Endometrial microvascular endothelial cells (primary cell): ENCODE results near the gene PGF. TPM values are rescaled to one million over a fixed set of nuclear protein-coding genes. Genes with fewer than 3 reads are reported as not detected.
"Not testable (repeated sequence)": the region's sequence is repeated elsewhere in the genome, so short reads cannot be mapped to it uniquely, and the experiment has no call there.

Experiments
- in situ Hi-C: cut with HindIII; loops from 2 replicates; pipeline ENCODE4 v1.10.0; 2017; ENCODE audit warnings: low sequenced_read_pairs, low pct_unique_long_range_greater_than_20kb; ENCODE audit errors: inconsistent ontology term
- total RNA-seq: library from RNA; depleted of rRNA; stranded (reverse); fragments of >200 nt; gene quantifications from one replicate; pipeline ENCODE4 v1.2.3, GENCODE V29; 2015; ENCODE audit errors: inconsistent ontology term

The PGF gene
- total RNA-seq, 1 donor from 2014 or later, result 80.7 TPM

DNA sequence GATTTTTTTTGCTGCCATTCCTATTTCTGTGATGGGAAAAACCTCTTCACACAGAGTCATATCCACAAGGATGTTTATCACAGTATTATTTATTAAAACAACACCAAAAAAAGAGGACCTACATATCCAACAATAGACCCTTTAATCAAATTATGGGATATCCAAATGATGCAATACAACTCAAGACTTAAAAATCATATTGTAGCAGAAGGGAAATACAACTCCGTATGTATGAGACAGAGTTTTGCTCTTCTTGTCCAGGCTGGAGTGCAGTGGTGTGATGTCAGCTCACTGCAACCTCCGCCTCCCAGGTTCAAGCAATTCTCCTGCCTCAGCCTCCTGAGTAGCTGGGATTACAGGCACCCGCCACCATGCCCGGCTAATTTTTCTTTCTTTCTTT is 22.5 kb downstream of the PGF start:
- in situ Hi-C loops, result not testable (repeated sequence)

DNA sequence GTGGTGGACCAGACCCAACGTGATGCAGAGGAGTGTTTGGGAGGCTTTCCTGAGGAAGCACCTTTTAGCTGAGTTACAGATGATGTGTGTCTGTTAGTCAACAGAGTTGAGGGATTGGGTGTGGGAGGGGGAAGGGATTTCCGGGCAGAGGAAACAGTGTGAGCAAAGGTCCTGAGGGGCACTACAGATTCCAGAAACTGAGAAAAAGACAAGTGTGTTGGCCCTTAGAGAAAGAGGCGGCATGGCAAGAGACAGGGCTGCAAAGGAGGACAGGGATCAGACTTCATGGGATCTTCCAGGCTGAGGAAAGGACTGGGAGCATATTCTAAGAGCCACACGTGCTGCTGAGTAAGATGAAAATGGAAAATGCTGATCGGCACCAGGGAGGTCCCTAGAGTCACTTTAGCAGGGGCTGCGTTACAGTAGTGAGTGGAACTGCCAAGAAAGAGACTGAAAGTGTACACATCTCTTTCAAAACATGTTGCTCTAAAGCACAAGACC is 22.9 kb downstream of the PGF start:
- in situ Hi-C loops, result no loop called here

DNA sequence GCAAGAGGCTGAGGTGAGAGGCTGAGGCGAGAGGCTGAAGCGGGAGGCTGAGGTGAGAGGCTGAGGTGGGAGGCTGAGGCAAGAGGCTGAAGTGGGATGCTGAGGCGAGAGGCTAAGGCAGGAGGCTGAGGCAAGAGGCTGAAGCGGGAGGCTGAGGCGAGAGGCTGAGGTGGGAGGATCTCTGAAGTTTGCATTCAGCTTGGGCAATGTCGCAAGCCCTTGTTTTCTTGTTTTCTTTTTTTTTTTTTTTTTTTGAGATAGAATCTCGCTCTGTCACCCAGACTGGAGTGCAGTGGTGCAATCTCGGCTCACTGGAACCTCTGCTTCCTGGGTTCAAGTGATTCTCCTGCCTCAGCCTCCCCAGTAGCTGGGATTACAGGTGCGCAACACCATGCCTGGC is 23.7 kb downstream of the PGF start:
- in situ Hi-C loops, result not testable (repeated sequence)

DNA sequence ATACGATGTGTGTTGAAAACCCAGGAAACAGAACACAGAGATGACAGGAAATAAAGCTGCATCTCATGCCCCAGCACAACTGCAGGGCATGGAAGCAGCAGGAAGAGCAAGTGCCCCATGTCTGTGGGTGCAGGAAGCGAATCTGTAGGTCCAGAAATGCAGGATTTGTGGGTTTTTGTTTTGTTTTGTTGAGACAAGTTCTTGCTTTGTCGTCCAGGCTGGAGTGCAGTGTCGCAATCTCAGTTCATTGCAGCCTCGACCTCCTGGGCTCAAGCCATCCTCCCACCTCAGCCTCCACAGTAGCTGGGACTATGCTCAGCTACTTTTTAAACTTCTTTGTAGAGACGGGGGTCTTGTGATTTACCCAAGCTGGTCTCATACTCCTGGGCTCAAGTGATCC is 26.2 kb downstream of the PGF start:
- in situ Hi-C loops, result no loop called here

GRCh38 chr14:74927225-74927624 is 28.2 kb downstream of the PGF start:
- in situ Hi-C loops, result no loop called here

DNA sequence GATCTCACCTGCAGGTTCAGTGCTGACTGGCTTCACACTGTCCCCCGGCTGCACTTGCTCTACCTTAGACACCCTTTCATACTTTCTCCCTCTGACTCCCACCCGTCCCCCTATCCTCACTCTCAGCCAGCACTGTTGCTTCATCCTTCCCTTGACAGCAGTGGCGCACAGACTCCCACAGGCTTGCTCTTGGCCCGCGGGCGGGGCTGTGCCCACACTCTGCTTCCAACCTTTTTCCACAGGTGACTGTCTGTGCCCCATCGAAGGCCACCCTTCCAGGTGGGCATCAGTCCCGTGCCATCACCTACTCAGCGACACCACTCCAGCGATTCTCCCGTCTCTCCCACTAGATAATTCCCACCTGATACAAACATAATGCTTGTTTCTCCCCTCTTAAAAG is 31.3 kb downstream of the PGF start:
- in situ Hi-C loops, result no loop called here

DNA sequence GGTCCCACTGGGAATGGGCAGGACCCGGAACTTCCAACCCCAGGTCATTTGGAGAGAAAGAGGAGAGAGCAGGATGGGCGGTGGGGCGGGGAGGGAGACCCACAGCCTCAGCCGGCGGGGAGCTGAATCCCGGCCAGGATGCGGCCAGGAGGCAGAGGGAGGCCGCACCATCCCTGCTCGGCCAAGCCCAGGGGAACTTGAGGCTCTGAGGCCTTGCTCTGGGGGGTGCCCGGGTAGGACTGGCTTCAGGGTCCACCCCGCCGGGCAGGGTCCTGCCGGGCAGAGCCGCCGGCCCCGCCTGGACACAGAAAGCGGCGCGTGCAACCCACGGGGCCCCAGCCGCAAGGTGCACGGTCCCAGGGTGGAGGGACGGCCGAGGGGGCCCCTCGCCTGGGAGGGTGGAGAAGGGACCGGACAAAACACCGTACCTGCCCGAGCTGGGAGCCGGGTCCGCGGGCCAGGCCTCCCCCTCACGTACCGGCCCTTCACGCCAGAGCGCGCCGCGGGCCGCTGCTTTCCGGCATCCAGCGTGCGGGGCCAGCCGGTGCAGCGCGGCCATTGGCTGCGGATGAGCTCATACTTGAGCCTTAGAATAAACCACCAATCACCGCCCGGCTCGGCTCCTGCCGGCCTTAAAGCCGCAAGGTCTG is 32.5 kb downstream of the PGF start, which contains the start of gene RPS6KL1:
TSS of gene RPS6KL1 (minus strand) at position 509 of the 650 bp plus-strand sequence. CDS start 1,719 bp downstream, outside the sequence.
- in situ Hi-C loops, result no loop called here

DNA sequence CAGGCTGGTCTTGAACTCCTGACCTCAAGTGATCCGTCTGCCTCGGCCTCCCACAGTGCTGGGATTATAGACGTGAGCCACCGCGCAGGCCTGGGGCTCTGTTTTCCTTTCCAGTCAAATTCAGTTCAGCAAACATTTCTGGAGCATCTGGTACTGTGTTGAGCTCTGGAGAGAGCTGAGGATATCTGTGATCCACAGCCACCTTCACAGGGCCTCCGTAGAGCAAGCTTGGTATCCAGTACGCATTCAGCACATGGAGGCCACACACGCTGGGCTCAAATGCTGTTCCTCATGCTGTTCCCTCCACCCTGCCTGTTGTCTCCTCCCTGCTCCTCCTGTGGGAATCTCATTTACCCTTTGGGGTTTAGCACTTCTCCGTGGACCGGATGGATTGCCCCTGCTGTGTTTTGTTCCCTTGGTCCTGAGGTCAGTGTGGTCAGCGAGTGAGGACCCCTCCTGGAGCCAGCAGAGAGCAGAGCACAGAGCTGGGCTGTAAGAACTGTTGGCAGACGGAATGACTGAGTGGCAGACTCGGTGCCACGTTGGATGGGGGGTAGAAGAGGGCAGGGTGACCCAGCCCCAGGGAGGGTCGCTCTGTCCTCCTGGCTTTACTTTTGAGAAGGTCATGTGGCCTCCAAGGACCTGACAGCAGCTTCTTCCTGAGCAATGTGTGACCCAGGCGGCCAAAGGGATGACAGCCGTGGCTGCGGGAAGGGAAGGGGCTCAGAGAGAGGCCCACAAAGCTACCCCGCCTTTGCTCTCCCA is 33.2 kb downstream of the PGF start:
- in situ Hi-C loops, result no loop called here

DNA sequence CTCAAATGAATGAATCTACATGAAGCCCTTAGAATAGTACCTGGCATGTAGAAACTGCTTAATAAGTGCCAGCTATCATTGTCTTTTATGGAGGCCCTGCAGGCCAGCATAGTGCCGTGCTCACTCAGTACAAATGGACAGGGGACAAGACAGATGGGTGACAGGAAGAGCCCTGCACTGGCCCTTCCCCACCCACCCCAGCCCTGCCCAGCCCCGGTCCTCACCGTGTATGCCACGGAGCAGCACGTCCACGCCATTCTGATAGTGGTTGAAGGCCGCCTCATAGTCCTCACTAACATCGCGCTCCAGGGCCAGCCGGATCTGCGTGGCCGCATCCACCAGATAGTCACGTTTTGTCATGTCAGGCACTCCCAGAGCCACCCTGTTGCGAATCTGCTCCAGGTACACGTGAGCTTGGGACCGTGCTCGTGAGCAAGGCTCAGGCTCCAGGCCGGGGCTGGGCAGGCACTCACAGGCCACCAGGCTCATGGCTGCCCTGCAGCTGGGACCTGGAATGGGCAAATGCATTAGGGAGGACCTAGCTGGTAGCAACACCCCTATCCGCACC is 34.3 kb downstream of the PGF start:
- in situ Hi-C loops, result no loop called here

- in situ Hi-C loops, result no loop called here
Observed at GRCh38 chr14:74920281-74920680, 35.1 kb downstream of the PGF start.

GRCh38 chr14:74919421-74920165 is 35.8 kb downstream of the PGF start:
- in situ Hi-C loops, result no loop called here

- in situ Hi-C loops, result no loop called here
Observed at GRCh38 chr14:74918380-74918779, 37.0 kb downstream of the PGF start.

DNA sequence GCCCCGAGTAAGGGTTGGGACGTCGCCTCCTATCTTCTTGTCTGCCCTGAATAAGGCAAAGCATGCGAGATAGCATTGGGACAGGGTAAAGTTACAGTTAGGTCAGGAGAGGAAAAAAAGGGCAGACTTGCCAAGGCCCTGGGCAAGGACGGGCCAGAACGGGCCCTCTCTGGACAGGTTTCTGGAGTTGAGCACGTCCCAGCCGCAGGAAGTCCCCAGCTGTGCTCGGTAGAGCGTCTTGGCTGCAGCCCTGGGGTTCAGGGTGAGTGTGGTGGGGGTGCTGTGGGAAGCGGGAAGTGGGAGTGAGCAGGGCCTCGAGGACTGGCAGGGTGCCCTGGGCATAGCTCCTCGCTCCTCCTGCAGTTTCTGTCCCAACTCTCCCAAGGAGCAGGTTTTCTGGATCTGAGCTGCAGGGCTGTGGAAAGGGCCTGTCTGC is 37.7 kb downstream of the PGF start:
- in situ Hi-C loops, result no loop called here

DNA sequence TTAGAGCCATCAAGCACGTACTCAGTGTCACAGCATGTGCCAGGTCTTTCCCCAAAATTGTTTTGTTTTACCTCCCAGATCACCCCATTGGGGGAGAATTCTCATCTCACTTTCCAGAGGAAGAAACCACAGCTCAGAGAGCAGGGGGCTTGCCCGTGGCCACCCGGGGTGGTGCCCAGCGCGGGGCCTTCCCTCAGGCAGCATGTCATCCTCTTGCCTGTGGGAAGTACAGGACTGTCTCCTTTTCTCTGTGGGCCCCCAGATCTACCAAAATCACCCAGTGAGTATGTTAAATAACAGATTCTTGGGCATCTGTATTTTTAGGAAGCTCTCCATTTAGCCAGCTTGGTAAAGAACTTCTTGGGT is 38.2 kb downstream of the PGF start:
- in situ Hi-C loops, result no loop called here

DNA sequence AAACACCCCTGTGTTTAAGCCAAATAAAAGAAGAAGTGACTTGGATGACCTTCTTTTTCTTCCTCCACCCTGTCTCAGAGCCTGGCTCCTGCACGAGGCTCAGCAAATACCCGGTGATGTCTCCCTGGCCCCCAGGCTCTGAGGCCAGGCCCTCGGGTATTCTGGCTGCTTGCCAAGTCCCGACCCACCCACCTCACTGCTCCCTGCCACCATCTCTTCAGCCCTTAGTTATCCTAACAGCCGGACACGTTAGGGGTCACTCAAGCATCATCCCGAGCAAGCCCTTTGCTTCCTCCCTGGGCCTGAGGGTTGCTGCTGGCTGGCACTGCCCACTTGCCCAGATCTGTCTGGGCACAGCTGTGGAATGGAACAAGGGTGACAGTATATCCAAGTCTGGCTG is 39.6 kb downstream of the PGF start:
- in situ Hi-C loops, result no loop called here

DNA sequence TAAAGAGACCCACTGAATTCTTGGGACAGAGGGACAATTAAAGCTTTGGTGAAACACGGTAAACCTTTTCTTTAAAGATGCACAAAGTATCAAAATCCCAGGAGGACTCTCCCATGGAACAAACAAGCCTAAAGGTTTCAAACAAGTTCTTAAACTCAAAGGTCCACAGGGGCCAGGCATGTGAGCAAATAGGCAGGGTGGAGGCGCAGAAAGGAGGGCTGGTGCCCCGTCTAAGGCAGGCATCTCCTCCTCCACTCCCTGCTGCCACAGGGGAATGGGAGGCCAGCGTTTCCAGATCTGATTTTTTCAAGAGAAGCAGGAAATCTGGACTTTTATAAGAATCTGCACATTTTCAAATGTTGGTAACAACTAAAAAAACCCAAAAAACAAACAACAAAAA is 40.0 kb downstream of the PGF start:
- in situ Hi-C loops, result no loop called here

- in situ Hi-C loops, result no loop called here
Observed at GRCh38 chr14:74913986-74914573, 41.3 kb downstream of the PGF start.

- in situ Hi-C loops, result no loop called here
Observed at GRCh38 chr14:74913393-74913910, 41.9 kb downstream of the PGF start.

DNA sequence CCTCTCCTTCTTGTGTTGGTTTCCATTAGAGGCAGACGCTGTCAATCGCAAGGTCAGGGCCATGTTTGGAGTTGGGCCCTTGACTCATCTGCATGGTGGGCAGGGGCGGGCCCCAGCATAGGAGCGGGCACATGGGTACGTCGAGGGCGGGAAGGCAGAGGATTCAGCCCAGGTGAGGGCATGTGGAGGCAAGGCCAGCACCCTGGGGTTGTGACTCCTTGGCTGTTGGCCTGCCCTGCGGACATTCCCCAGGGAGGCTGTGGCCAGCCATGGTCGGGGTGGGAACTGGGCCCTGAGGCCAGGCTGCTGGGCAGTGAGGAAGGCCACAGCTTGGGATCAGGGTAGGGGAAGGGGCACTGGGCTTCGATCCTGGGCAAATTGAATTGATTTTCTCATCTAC is 42.6 kb downstream of the PGF start:
- in situ Hi-C loops, result no loop called here
